ENCODE measurements around the gene ARFGEF3. TPM values are rescaled to one million over a fixed set of nuclear protein-coding genes. Genes with fewer than 3 reads are reported as not detected.

The ARFGEF3 gene
- polyA plus RNA-seq, 1 of the 3 experiments (the other 2 are of a cell fraction) = not detected

DNA sequence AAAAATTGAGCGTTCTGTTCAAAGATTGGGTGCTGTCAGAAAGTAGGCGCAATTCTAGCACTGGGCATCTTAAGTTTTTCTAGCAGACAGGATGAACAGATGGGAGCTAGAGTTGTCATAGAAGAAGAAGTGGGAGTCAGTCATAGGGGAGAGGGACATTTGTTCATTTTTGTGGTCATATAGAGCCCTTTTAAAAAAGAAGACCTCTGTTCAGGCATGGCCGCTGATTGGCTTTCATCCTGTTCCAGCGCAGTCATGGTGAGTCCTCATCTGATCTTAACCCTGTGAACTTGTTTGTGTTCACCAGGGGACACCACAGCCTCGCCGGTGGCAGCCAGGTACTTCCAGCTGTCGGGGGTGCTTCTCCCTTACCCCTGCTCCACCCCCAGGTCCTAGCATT, 86.3 kb downstream of the ARFGEF3 start:
- no peaks in the 10 kb centered on the region for H3F3A ChIP-seq (replicated peaks; ENCODE audit: insufficient read depth)

DNA sequence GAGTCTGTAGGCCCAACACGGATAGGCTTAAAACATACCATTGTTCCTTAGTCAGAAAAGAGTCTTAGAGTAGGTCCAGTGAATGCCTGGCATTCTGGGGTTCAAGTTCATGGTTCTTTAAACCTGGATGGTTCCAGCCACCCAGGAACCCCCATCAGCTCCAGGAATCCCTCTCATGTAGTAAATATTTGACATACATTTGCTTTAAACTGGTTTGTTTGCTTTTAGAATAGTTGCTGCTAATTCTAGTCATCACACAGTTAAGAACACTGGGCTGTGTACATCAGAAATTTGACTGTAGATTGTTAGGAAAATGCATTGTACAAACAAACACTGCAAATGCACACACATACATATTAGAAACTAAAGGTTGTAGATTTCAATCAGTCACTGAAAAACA, 87.1 kb downstream of the ARFGEF3 start:
- no peaks in the 10 kb centered on the region for H3K27me3 ChIP-seq (ENCODE audit: insufficient read depth)
- H3K9ac ChIP-seq = no peak overlapping the region
- H3K4me1 ChIP-seq (ENCODE audit: control insufficient read depth in 1 of 2, insufficient read depth in 2 of 2, low read depth in 1 of 2, low read length in 1 of 2) = no peaks in the 10 kb centered on the region
- ChIA-PET POLR2A (no interaction called here), CTCF (no interaction called here)
- no peak for DNase-seq
- H4K20me1 ChIP-seq (ENCODE audit: insufficient read depth) = no peaks in the 10 kb centered on the region
- no peak overlapping the region for H3K4me2 ChIP-seq
- WGBS (ENCODE audit: low lambda C conversion rate) = 11% methylated on average over 1 of the region's 1 CpG
- H3F3A ChIP-seq (replicated peaks; ENCODE audit: insufficient read depth) = no peaks in the 10 kb centered on the region
- no peak overlapping the region for H3K4me3 ChIP-seq (ENCODE audit: low read depth in 2 of 2, low read length in 1 of 2)
- no peaks in the 10 kb centered on the region for H3K9me2 ChIP-seq
- no peaks in the 10 kb centered on the region for H3K79me2 ChIP-seq (ENCODE audit: insufficient read depth)
- no peak overlapping the region for H2AFZ ChIP-seq (ENCODE audit: low read depth)
- no peaks in the 10 kb centered on the region for H3K9me3 ChIP-seq
- H3K27ac ChIP-seq (ENCODE audit: low read depth in 2 of 2, low read length in 1 of 2) = no peak overlapping the region
- H3K36me3 ChIP-seq (replicated peaks in 1 of 2; ENCODE audit: control insufficient read depth in 1 of 2, insufficient read depth in 2 of 2, low read length in 1 of 2) = no peaks in the 10 kb centered on the region
- TF ChIP-seq, protein P1, sequence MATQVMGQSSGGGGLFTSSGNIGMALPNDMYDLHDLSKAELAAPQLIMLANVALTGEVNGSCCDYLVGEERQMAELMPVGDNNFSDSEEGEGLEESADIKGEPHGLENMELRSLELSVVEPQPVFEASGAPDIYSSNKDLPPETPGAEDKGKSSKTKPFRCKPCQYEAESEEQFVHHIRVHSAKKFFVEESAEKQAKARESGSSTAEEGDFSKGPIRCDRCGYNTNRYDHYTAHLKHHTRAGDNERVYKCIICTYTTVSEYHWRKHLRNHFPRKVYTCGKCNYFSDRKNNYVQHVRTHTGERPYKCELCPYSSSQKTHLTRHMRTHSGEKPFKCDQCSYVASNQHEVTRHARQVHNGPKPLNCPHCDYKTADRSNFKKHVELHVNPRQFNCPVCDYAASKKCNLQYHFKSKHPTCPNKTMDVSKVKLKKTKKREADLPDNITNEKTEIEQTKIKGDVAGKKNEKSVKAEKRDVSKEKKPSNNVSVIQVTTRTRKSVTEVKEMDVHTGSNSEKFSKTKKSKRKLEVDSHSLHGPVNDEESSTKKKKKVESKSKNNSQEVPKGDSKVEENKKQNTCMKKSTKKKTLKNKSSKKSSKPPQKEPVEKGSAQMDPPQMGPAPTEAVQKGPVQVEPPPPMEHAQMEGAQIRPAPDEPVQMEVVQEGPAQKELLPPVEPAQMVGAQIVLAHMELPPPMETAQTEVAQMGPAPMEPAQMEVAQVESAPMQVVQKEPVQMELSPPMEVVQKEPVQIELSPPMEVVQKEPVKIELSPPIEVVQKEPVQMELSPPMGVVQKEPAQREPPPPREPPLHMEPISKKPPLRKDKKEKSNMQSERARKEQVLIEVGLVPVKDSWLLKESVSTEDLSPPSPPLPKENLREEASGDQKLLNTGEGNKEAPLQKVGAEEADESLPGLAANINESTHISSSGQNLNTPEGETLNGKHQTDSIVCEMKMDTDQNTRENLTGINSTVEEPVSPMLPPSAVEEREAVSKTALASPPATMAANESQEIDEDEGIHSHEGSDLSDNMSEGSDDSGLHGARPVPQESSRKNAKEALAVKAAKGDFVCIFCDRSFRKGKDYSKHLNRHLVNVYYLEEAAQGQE (IDR thresholded peaks at IDR 0.05; ENCODE audit: low read depth, low read length) = no peak
- TF ChIP-seq ELF1 (IDR thresholded peaks at IDR 0.05) (no peak), TCF12 (IDR thresholded peaks at IDR 0.05) (no peak), RCOR1 (IDR thresholded peaks at IDR 0.05; ENCODE audit: low read length) (no peak), RAD21 (IDR thresholded peaks at IDR 0.05; ENCODE audit: low read length) (no peak)

More for the DNA sequence above, 86.3 kb downstream of the ARFGEF3 start:
- Histone ChIP-seq H3K36me3 (replicated peaks in 1 of 2; ENCODE audit: control insufficient read depth in 1 of 2, insufficient read depth in 2 of 2, low read length in 1 of 2) (no peaks in the 10 kb centered on the region), H3K9ac (no peak overlapping the region), H4K20me1 (ENCODE audit: insufficient read depth) (no peaks in the 10 kb centered on the region), H3K9me2 (no peaks in the 10 kb centered on the region), H3K27ac (ENCODE audit: low read depth in 2 of 2, low read length in 1 of 2) (no peak overlapping the region), H3K4me2 (no peak overlapping the region), H3K27me3 (ENCODE audit: insufficient read depth) (no peaks in the 10 kb centered on the region), H3K4me3 (ENCODE audit: low read depth in 2 of 2, low read length in 1 of 2) (no peak overlapping the region), H3K79me2 (ENCODE audit: insufficient read depth) (no peaks in the 10 kb centered on the region), H3K4me1 (ENCODE audit: control insufficient read depth in 1 of 2, insufficient read depth in 2 of 2, low read depth in 1 of 2, low read length in 1 of 2) (no peaks in the 10 kb centered on the region), H3K9me3 (no peaks in the 10 kb centered on the region), H2AFZ (ENCODE audit: low read depth) (no peak overlapping the region)
- 47% methylated on average over 7 of the region's 7 CpGs for WGBS (ENCODE audit: low lambda C conversion rate)
- DNase-seq = no peak
- POLR2A ChIA-PET = no interaction called here
- TF ChIP-seq TEAD4 (IDR thresholded peaks at IDR 0.05; ENCODE audit: borderline replicate concordance, insufficient read depth) = no peak
- TF ChIP-seq, protein P1 (IDR thresholded peaks at IDR 0.05; ENCODE audit: low read depth, low read length) = no peak
- TF ChIP-seq CHD2 (IDR thresholded peaks at IDR 0.05; ENCODE audit: low read length, partially characterized antibody) = no peak
- no peak for TF ChIP-seq NFIC (IDR thresholded peaks at IDR 0.05; ENCODE audit: borderline replicate concordance)
- CTCF ChIA-PET = no interaction called here
